Cerebellar cortex (tissue), 1 donor: ENCODE data around the gene PIGO.
A peak's percentile ranks its signal among the peaks of the same experiment; 100 is the strongest.

Source experiments
- DNase-seq: peaks from one replicate; pipeline ENCODE4 v3.0.0-alpha.2; 2015; ENCODE audit warnings: low spot score

The PIGO gene

GRCh38 chr9:35096035-35096849 lies at the start of gene PIGO:
TSS of gene PIGO (minus strand) at chr9:35096591. CDS start at chr9:35095565, 1,026 bp downstream.
- DNase-seq, result peak; percentile 89

- no peak for DNase-seq
Observed at GRCh38 chr9:35142037-35142436, 45.6 kb upstream of the PIGO start.

- DNase-seq, result no peak
Observed at GRCh38 chr9:35140093-35140492, 43.7 kb upstream of the PIGO start.

GRCh38 chr9:35136866-35137265 lies 40.5 kb upstream of the PIGO start:
- DNase-seq, result no peak

- no peak for DNase-seq
Observed at GRCh38 chr9:35135988-35136387, 39.6 kb upstream of the PIGO start.

- DNase-seq, result no peak
Observed at GRCh38 chr9:35134920-35135319, 38.5 kb upstream of the PIGO start.

- DNase-seq, result peak; percentile 97
Observed at GRCh38 chr9:35116898-35117551, 20.6 kb upstream of the PIGO start.

GRCh38 chr9:35116539-35116897 lies 20.1 kb upstream of the PIGO start:
- DNase-seq, result no peak

- DNase-seq, result peak; percentile 97
Observed at GRCh38 chr9:35115680-35116538, 19.5 kb upstream of the PIGO start, which contains the start of gene ATOSB. TSS of gene ATOSB (minus strand) at chr9:35115862. CDS start at chr9:35108274, 7,588 bp downstream.

GRCh38 chr9:35114840-35115628 lies 18.6 kb upstream of the PIGO start:
- peak; percentile 46 for DNase-seq

- peak; percentile 90 for DNase-seq
Observed at GRCh38 chr9:35114113-35114839, 17.9 kb upstream of the PIGO start.

GRCh38 chr9:35112257-35113020 lies 16.0 kb upstream of the PIGO start:
- DNase-seq, result no peak

- DNase-seq, result peak; percentile 99
Observed at GRCh38 chr9:35111001-35111933, 14.9 kb upstream of the PIGO start.

GRCh38 chr9:35110327-35110761 lies 14.0 kb upstream of the PIGO start:
- DNase-seq, result no peak

GRCh38 chr9:35108946-35109575 lies 12.7 kb upstream of the PIGO start:
- no peak for DNase-seq

GRCh38 chr9:35108461-35108860 lies 12.1 kb upstream of the PIGO start:
- no peak for DNase-seq

- no peak for DNase-seq
Observed at GRCh38 chr9:35107297-35108290, 11.2 kb upstream of the PIGO start.
